Stimulated activated CD4-positive, alpha-beta T cell treated with anti-CD3 and anti-CD28 coated beads, Interleukin-4, amount 100 ng/mL, for 48 hours (primary cell): Measurements from ENCODE around the gene MTFP1.
"Not testable (repeated sequence)": the region's sequence is repeated elsewhere in the genome, so short reads cannot be mapped to it uniquely, and the experiment has no call there.

Experiments
- DNase-seq, 2 donors: peaks; one replicate each; pipeline ENCODE4 v3.0.0-alpha.2; 2020; ENCODE audit warnings: low read depth in 2 of 2

The MTFP1 gene, protein sequence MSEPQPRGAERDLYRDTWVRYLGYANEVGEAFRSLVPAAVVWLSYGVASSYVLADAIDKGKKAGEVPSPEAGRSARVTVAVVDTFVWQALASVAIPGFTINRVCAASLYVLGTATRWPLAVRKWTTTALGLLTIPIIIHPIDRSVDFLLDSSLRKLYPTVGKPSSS

DNA sequence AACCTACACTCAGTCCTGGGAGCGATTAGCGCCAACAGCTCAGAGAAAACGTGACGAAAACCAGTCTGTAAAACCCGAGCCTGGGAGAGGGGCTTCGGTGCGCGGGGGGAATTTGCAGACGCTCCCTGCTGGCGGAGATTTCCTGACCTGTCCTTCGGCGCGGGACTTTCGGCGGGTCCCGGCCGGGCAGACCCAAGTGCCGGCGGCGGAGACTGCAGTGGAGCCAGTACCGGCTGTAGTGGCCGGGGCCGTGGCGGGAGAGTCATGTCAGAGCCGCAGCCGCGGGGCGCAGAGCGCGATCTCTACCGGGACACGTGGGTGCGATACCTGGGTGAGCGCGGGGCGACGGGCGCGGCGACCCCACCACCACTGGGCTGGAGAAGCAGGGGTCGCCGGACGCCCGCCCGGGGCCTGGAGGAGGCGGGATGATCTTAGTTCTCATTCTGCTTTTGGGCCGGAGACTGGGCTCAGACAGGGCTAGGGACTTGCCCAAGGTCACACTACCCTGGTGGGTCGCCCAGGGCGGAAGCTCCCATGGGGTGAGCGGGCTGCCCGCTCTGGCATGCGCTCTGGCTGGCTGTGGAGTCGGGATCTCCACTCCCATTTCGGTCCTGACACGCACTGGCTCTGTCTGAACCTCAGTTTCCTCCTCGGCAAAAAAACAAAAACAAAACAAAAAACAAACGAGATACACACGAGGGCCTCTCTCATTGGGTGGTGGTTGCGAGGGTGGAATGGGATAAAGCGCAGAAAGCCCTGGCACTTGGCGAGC is at the start of gene MTFP1:
Gene MTFP1 (plus strand): TSS at position 153 of the 772 bp plus-strand sequence. CDS start 112 bp downstream, at position 265.
- DNase-seq, result peak; percentile 22 to 38

DNA sequence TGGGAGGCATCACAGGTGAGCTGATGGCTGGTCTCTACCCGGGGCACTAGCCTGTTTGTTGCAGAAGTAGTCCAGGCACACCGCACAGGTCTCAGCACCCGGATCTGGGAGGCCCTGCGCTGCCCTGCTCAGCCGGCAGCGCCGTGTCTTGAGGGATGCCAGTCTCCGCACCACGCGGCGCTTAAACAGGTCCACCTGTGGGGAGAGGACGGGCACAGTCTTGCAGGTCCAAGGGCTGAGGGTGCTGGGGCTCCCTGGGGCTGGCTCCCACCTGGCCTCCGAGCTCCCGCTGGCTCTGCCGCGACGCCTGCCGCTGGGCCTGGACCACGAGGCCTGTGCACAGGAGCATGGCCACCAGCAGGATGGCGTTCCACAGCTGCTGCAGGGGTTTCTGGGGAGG is 45.6 kb upstream of the MTFP1 start:
- DNase-seq, result no peak

DNA sequence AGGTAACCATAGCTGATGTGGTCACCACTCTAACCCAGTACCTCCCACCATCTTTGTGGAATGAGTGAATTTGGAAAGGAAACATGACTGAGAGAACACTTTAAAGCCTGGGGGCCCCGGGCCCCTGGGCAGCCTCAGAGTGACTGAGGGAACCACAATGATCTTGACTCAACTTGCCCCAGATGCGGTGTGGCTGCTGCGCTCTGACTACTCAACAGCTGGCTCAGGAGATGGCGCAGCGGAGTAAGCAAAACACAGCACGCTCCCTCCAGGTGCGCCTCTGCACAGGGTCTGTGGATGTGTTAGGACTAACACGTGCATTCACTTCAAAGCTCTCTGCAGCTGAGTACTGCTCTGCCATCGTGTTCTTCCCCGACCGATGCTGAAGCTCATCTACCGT is 44.3 kb upstream of the MTFP1 start:
- DNase-seq, result no peak

DNA sequence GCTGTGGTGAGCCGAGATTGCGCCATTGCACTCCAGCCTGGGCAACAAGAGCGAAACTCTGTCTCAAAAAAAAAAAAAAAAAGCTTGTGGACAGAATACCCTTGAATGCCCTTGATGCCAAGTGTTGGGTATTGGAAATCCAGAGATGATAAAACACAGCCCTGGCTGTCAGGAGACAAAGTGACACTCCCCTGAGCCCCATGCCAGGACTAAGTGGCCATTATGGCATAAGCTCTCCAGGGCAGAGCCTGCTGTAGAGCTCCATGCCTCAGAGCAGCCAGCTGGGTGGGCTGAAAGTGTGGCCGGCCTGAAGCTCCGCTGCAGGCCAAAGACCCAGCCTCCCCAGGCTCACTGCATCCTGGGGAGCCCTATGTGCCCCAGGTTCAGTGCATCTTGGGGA is 43.2 kb upstream of the MTFP1 start:
- no peak for DNase-seq

DNA sequence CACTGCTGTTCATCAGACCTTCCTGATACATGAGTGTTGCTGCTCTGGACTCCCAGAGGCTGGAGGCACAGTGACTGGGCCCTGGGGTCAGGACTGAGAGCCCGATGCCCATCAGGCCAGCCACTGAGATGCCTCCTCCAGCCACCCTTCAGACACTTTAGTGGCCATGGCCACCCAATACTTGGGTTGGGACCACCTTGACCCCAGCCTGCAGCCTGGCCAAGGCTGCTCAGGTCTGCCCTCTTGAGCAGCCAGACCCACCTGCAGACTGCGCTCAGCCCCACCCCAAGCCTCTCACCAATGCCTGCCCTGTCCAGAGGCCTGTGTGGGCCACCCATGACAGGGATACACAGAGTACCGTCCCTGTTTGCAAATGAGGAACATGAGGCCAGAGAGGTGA is 42.5 kb upstream of the MTFP1 start:
- DNase-seq, result no peak

DNA sequence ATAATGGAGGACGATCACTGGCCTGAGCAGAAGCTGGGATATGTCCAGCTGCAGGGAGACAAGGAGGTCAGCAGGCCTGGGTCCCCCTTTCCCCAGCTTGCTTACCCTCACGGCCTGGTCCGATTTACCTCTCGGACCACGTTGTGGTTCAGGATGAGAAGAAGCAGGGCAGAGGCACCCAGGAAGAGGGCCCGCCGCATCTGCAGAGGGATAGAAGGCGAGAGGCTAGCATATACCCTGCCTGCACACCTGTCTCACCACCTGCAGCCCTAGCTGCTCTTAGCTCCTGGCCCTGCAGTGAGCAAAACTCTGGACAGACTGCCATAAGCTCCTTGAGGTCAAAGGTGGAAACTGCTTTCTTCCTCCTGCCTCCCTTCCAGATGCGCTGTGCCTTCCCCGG is 39.6 kb upstream of the MTFP1 start:
- no peak for DNase-seq

DNA sequence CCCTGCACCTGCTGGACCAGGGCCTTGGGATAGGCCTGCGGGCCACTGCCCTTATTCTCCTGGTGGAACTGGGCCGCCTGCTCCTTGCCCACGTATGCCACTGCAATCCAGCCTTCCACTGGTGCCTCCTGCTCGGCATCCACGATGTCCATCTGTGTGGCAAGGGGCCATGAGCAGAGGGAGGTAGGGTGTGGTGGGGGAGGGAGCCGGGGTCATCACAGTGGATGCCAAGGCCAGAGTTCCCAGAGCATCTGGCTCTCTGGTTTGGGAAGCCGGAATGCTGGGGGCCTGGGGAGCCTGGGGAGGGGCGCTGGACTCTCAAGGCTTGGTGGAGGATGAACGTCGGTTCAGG is 39.0 kb upstream of the MTFP1 start:
- no peak for DNase-seq

DNA sequence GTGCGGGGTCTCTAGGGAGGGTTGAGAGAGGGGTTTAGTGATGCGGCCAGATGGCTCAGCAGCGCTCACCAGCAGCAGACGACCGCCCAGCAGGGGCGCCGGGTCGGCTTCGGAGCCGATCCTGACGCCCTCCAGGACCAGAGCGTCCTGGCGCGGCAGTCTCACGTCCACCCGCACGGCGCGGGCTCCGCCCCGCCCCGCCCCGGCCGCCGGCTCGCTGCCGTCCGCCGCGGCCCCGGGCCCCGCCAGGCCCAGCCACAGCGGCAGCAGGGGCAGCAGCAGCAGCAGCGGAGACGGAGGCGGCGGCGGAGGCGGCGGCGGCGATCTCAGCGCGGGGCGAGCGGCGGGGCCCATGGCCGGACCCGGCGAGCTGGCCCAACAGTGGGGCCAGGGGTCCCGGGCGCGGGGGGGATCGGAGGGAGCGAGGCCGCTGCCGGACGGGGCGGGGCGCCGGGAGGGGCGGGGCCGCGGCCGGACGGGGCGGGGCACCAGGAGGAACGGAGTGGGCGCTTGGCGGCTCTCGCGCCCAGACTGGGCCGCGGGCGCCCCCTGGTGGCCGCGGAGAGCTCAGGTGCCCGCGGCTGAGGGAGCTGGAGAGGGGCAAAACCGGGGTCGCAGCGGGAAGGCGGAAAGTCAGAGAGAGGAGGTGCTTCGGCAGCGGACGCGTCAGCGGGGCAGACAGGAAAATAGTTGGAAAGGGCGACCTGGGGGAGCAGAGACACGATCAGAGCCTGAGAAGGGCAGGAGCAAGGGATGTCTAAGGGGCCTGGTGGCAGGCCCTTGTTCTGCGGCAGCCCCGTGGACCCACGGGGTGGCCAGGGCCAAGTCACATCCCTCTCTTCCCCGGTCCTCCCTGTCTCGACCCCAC is 38.4 kb upstream of the MTFP1 start, which contains the start of gene RNF215:
Gene RNF215 (minus strand): TSS at position 452 of the 868 bp plus-strand sequence. CDS start 98 bp downstream, at position 354.
- DNase-seq, result peak; percentile 67 to 70

DNA sequence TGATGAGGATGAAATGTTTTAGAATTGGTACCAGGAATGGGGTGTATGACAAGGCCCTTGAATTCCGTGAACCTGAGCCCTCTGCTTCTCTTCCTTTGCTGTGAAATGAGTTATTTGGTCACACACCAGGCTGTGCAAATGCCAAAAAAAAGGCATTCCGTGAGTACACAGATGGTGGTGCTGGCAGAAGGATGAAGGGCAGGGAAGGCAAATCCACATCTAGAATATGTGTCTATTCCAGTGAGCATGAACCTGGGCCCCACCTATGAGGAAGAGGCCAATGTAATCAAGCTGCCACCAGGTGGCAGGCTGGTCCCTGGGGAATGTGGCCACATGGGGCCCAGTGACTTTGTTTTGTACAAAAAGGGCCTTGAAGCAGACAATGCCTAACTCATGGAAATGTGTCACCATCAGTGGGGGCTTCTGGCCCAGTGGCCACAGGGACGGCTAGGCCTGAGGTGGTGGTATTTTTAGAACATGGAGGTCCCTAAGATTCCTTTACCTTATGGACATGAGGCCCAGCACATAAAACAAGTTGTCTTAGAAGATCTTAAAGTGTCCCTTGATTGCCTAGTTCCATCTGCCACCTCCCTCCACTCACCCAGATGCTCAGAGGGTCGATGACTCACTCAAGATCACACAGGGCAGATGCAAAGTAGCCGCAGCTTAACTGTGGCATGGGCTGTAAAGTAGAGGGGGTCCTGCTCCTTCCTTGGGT is 34.4 kb upstream of the MTFP1 start:
- DNase-seq, result peak; percentile 64 to 71

DNA sequence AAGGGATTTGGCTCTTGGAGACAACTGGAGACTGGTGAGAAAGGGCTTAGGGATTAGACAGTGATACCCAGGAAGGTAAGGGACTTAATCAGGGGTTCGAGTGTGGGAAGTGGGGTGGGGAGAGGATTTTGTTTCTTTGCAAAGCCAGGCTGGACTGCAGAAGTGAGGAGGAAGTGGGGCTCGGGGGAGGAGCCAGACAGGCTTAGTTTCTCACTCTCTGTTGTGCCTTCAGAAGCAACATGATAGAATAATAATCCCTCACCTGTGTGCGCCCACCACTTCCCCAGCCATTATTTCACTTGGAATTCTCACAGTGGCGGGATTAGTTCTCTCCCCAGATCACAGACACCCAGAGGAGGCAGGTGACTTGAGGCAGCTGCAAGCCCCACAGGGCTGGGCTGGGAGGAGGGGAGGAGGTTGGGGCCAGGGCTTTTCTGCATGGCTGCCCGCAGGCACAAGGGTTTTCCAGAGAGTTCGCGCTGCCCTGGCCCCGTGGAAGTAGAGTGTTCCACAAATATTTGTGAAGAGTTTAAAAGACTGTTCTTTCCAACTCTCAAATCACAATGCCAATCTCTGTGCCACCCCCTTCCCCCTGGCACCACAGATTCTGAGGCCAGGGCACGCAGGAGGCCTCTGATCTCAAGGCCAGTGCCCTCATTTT is 32.8 kb upstream of the MTFP1 start:
- DNase-seq, result no peak

DNA sequence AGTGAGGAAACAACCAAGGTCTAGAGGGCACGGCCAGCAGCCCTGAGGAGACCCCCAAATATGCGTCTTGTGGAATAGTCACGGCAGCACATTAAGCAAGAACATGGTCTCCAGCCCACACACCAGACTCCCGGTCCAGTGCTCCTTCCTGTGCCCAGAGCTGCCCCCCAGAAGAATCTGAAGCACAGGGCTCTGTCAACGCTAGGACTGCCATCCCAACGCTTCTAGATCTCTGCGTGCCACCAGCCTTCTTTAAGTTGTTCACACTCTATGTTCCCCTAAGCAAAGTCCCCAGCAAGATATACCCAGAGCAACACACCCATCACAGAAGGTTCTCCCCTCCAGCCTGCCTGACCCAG is 32.3 kb upstream of the MTFP1 start:
- no peak for DNase-seq

DNA sequence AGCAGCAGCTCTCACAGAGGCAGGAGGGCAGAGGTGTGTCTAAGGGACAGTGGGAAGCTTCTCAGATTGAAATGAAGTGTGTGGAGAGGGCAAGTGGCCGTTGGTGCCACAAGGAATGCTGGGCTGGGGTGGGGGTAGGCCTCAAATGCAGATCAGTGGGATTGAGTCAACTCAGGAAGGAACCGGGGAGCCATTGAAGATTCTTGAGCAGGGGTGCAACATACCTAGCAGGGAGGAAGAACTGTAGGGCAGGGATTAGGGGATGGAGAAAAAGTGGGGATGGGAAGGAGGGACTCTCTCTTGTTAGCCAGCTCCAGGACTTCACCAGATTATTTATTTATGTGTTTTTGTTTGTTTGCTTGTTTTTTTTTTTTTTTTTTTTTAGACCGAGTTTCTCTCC is 31.7 kb upstream of the MTFP1 start:
- DNase-seq, result no peak

DNA sequence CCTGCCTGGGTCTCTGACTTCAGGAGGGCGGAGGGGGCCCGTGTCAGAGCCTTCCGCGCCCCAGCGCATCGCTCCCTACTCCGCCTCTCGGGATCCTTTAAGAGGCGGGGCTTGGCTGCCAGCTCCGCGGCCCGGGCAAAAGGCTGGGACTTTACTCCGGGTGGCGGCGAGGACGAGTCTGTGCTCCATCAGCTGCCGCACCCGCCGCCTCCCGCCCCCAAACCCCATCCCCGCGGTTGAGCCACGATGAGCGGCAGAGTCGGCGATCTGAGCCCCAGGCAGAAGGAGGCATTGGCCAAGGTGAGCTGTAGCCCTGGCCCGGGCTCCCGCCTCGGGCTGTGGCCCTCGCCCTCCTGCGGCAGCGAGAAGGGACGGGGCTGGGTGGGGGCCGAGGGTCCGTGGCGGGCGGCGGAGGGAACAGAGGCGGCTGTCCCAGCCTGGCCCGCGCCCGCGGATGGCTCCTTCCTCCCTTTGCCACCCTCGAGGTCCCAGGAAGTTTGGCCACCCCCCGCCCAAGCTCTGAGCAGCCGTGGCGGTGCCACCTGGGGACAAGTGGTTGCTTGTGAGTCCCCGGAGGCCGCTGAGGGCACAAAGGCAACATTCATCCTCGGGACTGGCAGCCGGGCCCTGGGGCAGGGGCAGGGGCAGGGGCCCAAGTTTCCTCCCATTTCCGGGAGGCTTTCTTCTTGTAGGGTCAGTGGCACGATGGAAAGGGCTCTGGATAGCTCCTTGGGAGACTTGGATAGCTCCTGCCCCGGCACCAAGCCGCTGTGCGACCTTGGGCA is 28.5 kb upstream of the MTFP1 start, which contains the start of gene SEC14L2:
Gene SEC14L2 (plus strand): TSS at position 148 of the 785 bp plus-strand sequence. CDS start 99 bp downstream, at position 247.
- peak; percentile 61 to 64 for DNase-seq

DNA sequence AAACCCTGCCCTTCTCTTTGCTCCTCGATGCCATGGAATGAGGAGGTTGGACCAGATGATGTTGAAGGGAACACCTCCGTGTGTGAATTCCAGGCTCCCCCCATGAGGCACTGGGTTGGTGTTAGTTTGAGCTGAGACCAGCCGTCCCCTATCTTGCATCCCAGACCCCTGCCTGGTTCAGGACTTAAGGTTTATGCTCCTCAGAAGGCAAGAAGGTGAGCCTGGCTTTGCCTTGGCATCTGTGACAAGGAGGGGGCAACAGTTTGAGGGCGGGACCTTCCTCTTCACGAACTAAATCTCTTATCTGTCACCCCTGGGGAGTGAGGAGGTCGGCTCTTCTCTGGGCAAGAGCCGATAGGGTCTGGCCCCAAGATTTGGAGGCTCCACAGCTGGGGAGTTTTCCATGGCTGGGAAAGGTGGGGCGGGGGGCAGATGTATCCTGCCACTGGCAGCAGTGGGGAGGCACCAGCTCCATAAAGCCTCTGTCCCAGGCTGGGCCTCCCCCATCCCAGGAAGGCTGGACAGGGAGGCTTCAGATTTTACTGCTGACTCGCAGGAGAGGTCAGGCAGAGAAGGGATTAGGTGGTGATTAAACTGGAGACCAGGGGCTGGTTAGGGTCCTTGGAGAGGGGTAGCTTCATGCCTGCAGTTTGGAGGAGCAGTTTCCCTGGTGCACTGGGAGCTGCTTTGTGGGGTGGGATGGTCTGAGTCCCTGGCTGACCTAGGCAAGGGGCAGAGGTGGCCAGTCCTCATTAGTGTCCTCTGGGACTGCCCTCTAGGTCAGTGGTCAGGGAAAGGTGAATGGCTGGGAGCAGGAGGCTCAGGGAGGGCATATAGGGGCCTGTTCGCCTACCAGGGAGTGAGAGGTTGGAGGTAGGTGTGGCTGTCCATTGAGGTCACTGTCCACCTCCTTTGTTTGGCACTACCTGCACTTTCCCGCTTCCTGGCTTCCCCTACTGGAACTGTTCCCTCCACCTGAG is 27.6 kb upstream of the MTFP1 start:
- DNase-seq, result no peak

DNA sequence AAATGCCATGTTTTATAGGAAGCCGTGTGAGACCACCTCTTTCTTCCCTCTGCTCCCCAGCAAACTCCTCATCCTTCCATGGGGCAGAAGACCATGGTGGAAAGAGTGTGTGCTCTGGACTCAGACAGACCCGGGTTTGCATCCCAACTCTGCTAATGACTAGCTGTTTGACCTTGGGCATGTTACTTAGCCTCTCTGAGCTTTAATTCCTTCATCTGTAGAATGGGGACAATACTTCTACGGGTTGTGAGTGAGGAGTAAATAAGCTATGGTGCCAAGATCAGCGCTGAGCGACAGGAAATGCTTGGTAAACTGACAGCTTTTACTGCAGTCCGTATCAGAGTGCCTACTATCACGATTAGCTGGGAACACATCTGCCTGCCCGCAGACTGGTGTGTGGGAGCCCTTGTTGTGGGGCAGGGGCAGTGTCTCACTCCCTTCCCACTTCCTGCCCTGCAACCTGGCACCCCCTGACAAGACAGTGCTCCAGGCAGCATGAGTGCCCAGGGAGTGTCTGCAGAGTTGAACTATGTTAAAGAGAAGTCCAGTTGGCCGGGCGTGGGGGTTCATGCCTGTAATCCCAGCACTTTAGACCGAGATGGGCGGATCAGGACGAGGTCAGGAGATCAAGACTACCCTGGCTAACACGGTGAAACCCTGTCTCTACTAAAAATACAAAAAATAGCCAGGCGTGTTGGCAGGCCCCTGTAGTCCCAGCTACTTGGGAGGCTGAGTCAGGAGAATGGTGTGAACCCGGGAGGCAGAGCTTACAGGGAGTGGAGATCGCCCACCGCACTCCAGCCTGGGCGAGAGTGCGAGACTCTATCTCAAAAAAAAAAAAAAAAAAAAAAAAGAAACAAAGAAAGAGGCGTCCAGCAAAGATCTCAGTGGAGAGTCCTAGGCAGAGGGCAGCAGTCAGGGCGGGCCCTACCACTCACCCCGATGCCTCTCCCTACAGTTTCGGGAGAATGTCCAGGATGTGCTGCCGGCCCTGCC is 26.6 kb upstream of the MTFP1 start:
- no peak for DNase-seq

DNA sequence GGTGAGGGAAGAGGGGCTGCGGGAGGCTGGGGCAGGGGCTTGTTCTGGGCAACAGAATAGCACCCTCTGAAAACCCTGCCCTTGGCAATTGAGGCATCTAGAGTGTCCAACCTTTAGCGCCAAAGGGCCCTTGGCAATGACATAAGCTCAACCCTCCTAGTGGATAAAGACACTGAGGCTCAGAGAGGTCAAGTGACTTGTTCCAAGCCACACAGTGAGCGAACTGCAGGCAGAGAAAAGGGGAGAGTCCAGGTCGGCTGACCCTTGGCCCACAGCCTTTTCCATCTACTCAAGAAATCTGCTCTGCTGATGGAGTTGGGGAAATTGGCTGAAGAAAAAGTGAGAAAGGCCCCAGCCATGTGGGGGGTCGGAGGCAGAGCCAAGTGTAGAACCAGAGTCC is 25.9 kb upstream of the MTFP1 start:
- no peak for DNase-seq

DNA sequence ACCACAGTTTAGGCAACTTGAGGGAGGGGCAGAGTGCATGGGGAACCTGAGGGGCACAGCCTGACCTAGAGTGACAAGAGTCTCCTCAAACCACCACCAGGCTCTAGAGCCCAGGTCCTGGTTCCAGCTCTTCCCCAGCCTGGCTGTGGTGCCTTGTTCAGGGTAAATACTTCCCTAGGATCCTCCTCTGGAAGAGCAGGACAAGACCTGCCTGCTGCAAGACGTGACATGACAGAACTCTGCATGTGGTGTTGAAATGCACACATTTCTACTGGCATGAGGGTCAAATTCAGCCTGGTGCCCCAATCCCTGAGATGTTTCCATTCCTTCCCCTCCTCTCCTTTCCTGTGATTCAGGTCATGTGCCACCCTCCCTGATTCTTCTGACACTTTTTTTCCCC is 25.4 kb upstream of the MTFP1 start:
- no peak for DNase-seq

DNA sequence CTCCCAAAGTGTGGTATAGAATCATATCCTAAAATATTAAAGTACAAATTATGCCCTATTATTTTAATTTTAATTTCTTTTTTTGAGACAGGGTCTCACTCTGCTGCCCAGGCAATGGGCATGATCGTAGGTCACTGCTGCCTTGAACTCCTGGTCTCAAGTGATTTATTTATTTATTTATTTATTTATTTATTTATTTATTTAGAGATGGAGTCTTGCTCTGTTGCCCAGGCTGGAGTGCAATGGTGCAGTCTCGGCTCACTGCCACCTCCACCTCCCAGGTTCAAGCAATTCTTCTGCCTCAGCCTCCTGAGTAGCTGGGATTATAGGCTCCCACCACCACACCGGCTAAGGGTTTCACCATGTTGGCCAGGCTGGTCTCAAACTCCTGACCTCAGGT is 24.5 kb upstream of the MTFP1 start:
- DNase-seq, result not testable (repeated sequence)
